ENCODE measurements around the gene DDB1.

Gene DDB1

GRCh38 chr11:61293867-61294716, 38.8 kb downstream of the DDB1 start:
- TF ChIP-seq CTCF (IDR thresholded peaks at IDR 0.05) = no peak
- peaks cover 64% of the 10 kb centered on the region for H3K27me3 ChIP-seq
- H3K4me1 ChIP-seq (ENCODE audit: control insufficient read depth in 1 of 2, insufficient read depth in 1 of 2, low read depth in 1 of 2, low read length in 1 of 2) = peaks cover 24 to 26% of the 10 kb centered on the region in 2 experiments
- H3K4me3 ChIP-seq (ENCODE audit: low read depth in 1 of 2, low read length in 1 of 2) = peak overlapping the region in 1 of 2 experiments; percentile 18
- no peak overlapping the region for H3K27ac ChIP-seq
- H3K36me3 ChIP-seq = peaks cover 11% of the 10 kb centered on the region
- no peaks in the 10 kb centered on the region for H3K9me3 ChIP-seq

- TF ChIP-seq CTCF (IDR thresholded peaks at IDR 0.05) = no peak
- Histone ChIP-seq H3K9me3 (no peaks in the 10 kb centered on the region), H3K4me3 (ENCODE audit: low read depth in 1 of 2, low read length in 1 of 2) (no peak overlapping the region), H3K4me1 (ENCODE audit: control insufficient read depth in 1 of 2, insufficient read depth in 1 of 2, low read depth in 1 of 2, low read length in 1 of 2) (peaks cover 23 to 24% of the 10 kb centered on the region in 2 experiments), H3K36me3 (no peaks in the 10 kb centered on the region), H3K27me3 (peaks cover 64% of the 10 kb centered on the region), H3K27ac (no peak overlapping the region)
These were observed 40.5 kb downstream of the DDB1 start for GRCh38 chr11:61292356-61292755.

- no peak for TF ChIP-seq CTCF (IDR thresholded peaks at IDR 0.05)
- H3K4me3 ChIP-seq (ENCODE audit: low read depth in 1 of 2, low read length in 1 of 2) = no peak overlapping the region
- H3K9me3 ChIP-seq = no peaks in the 10 kb centered on the region
- no peaks in the 10 kb centered on the region for H3K36me3 ChIP-seq
- H3K27ac ChIP-seq = no peak overlapping the region
- peaks cover 60% of the 10 kb centered on the region for H3K27me3 ChIP-seq
- peaks cover 23 to 26% of the 10 kb centered on the region in 2 experiments for H3K4me1 ChIP-seq (ENCODE audit: control insufficient read depth in 1 of 2, insufficient read depth in 1 of 2, low read depth in 1 of 2, low read length in 1 of 2)
These were observed 41.8 kb downstream of the DDB1 start for GRCh38 chr11:61290905-61291690.

- TF ChIP-seq CTCF (IDR thresholded peaks at IDR 0.05) = no peak
- no peaks in the 10 kb centered on the region for H3K36me3 ChIP-seq
These were observed 45.4 kb downstream of the DDB1 start for GRCh38 chr11:61287338-61287977.

GRCh38 chr11:61283613-61284012, 49.3 kb downstream of the DDB1 start:
- Histone ChIP-seq H3K27ac (no peak overlapping the region), H3K36me3 (no peaks in the 10 kb centered on the region), H3K9me3 (no peaks in the 10 kb centered on the region), H3K4me1 (ENCODE audit: control insufficient read depth in 1 of 2, insufficient read depth in 1 of 2, low read depth in 1 of 2, low read length in 1 of 2) (peaks cover 3 to 6% of the 10 kb centered on the region in 2 experiments), H3K27me3 (no peaks in the 10 kb centered on the region), H3K4me3 (ENCODE audit: low read depth in 1 of 2, low read length in 1 of 2) (no peak overlapping the region)
- no peak for TF ChIP-seq CTCF (IDR thresholded peaks at IDR 0.05)

More at GRCh38 chr11:61287338-61287977, 45.4 kb downstream of the DDB1 start:
- Histone ChIP-seq H3K27me3 (peaks cover 24% of the 10 kb centered on the region), H3K4me1 (ENCODE audit: control insufficient read depth in 1 of 2, insufficient read depth in 1 of 2, low read depth in 1 of 2, low read length in 1 of 2) (peaks cover 3 to 6% of the 10 kb centered on the region in 2 experiments), H3K4me3 (ENCODE audit: low read depth in 1 of 2, low read length in 1 of 2) (no peak overlapping the region), H3K27ac (no peak overlapping the region), H3K9me3 (no peaks in the 10 kb centered on the region)
